ENCODE results near the gene ZBBX.
"Not testable (repeated sequence)": the region's sequence is repeated elsewhere in the genome, so short reads cannot be mapped to it uniquely, and the experiment has no call there.

The ZBBX gene, protein sequence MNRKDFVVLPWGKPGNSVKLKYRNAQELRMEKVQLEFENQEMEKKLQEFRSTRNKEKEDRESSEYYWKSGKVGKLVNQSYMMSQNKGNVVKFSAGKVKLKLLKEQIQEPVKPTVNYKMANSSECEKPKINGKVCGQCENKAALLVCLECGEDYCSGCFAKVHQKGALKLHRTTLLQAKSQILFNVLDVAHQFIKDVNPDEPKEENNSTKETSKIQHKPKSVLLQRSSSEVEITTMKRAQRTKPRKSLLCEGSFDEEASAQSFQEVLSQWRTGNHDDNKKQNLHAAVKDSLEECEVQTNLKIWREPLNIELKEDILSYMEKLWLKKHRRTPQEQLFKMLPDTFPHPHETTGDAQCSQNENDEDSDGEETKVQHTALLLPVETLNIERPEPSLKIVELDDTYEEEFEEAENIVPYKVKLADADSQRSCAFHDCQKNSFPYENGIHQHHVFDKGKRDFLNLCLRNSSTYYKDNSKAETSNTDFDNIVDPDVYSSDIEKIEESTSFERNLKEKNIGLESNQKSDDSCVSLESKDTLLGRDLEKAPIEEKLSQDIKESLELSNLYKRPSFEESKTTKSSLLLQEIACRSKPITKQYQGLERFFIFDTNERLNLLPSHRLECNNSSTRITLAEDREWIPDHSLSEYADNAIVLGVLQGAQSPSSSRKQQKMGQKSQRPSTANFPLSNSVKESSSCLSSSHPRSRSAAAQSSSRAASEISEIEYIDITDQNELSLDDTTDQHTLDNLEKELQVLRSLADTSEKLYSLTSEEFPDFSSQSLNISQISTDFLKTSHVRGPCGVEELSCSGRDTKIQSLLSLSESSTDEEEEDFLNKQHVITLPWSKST

DNA sequence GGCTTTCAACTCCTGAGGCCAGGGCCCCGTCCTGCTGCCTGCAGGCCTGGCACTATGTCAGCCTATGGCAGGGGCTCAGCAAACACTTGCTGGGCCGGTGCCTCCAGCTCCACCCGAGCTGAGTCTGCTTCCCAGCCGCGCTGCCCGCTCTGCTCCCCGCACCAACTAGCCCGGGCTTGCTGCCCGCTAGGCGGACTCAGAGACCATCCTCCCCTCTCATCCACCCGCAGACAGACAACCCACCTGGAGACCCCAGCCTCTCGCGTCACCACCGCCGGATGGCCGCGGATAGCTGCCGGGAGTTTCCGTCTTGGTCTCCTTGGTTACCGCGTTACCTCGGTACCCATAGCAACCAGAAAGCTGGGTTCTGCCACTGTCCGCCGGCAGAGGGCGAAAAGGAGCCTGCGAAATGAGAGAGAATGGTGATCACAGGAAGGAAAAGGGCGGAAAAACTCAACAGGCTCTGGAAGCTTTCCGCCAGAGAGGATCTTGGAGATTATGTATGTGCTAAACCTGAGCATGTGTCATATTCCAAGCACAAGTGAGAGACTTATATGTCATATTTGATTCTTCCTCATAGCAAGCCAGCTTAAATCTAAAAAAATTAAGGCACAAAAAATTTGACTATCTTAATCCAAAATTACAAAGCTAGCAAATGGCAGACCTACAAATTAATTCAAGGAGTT is at the start of gene ZBBX:
TSS of gene ZBBX (minus strand) at position 294 of the 686 bp plus-strand sequence. CDS start 7,396 bp downstream, outside the sequence.
- in situ Hi-C loops (cut with HindIII; ENCODE audit: low sequenced_read_pairs): no loop called here

DNA sequence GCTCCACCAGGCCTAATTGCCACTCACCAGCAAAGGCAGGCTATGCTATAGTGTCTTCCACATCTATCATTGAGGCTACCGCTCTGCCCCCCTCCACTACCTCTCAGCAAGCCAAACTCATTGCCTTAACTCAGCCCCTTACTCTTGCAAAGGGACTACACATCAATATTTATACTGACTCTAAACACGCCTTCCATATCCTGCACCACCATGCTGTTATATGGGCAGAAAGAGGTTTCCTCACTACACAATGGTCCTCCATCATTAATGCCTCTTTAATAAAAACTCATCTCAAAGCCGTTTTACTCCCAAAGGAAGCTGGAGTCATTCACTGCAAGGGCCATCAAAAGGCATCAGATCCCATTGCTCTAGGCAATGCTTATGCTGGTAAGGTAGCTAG is 46.9 kb upstream of the ZBBX start:
- in situ Hi-C loops (cut with HindIII; ENCODE audit: low sequenced_read_pairs): not testable (repeated sequence)

DNA sequence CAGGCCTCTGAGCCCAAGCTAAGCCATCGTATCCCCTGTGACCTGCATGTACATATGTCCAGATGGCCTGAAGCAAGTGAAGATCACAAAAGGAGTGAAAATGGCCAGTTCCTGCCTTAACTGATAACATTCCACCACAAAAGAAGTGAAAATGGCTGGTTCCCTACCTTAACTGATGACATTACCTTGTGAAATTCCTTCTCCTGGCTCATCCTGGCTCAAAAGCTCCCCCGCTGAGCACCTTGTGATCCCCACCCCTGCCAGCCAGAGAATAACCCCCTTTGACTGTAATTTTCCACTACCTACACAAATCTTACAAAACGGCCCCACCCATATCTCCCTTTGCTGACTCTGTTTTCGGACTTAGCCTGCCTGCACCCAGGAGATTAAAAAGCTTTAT is 42.3 kb upstream of the ZBBX start:
- in situ Hi-C loops (cut with HindIII; ENCODE audit: low sequenced_read_pairs): loop anchor here (25.0 kb wide), 1 partner anchor 440 kb away; no protein-coding TSS in a partner anchor

DNA sequence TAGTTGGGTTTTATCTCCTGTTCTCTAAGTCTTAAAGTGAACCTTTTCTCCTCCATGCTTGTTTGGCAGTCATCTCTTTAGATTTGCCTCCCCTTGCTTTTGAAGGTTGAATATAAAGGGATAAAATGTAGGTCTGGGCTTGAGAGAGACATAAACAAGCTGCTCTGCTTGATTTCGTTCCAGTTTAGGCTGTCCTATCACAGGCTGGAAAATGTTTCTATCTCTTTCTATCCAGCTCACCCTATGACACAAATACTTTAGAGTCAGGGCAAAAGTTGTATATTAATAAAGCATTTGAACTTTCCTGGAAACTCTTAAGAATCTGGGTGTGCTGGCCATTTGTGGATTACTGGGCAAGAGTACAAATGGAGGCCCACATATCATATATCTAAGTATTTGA is 29.5 kb upstream of the ZBBX start:
- in situ Hi-C loops (cut with HindIII; ENCODE audit: low sequenced_read_pairs): loop anchor here (25.0 kb wide), 1 partner anchor 453 kb away; no protein-coding TSS in a partner anchor

DNA sequence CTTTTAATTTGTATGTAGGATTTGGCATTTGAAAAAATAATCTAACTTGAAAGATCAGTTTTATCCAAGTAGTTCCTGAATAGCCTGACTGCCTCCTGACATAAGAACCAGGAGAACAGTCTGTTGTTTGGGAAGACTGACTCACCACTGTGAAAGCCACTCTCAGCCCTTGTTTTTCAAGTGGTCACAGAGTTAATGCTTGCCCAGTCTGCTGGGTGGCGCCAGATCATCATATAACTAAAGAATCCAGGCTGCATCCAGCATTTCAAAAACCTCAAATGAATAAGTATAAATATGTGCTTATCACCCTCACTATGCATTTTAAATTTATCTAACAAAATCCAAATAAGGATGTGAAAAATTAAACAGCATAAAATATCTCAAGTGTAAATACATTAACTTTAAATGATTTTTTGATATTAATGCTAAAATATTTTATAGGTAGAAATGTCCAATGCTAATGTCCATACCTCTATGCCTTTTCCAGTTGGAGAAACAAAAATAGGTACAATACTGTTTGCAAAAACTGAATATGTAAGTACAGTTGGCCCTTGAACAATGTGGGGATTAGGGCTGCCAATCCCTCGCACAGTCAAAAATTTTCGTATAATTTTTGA is 26.9 kb upstream of the ZBBX start:
- in situ Hi-C loops (cut with HindIII; ENCODE audit: low sequenced_read_pairs): loop anchor here (25.0 kb wide), 1 partner anchor 455 kb away; no protein-coding TSS in a partner anchor

DNA sequence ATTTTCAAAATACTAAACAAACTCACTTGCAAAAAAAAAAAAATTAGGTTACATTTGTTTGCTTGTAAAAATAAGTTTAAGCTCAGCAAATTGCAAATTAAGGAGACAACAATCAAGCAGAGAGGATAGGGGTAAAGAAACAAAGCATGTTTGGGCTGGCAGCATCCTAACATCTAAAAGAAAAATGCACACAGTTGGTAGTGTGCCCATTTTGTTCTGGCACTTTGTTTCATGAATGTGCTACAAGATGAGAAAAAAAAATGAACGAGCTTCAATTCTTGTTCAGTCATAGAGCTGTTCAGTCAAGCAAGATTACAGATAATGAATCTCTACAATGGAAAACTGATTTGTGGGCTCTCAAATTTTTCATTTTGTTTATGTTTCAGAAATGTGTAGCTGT is 17.7 kb upstream of the ZBBX start:
- in situ Hi-C loops (cut with HindIII; ENCODE audit: low sequenced_read_pairs): no loop called here

DNA sequence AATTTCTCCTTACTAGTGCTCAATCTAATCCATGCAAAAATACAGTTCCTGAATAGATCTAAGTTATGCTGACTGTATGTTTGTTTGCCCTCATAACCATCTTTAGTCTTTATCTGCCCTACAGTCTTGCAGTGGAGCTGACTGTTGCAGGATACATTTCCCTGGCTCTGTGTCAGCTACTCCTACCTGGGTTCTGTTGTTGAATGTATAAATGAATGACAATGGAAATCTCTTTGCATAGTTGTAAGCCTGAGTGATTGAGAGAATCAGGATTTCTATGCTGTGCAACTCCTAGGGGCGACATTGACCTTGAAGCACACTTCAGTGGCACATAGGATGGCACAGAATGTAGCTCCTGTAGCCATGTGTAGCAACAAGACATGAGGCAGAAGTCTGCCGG is 16.0 kb upstream of the ZBBX start:
- in situ Hi-C loops (cut with HindIII; ENCODE audit: low sequenced_read_pairs): no loop called here

DNA sequence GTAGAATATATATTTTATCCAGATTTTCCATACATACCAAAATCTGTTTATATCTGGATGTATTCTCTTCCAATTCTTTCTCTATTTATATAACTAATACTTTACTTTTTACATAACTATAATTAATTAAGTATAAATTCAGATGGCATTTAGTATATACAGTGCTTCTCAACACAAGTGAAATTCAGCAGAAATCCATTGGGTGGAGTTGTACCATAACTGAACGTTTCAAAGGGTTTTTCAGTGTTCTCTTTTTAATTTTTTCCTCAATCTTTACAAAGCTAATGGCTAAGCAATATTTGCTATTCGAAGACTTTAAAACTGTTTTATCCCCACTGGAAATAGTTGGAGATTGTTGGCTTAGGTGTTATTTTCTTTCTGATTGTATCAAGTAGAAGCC is 13.9 kb upstream of the ZBBX start:
- in situ Hi-C loops (cut with HindIII; ENCODE audit: low sequenced_read_pairs): no loop called here

DNA sequence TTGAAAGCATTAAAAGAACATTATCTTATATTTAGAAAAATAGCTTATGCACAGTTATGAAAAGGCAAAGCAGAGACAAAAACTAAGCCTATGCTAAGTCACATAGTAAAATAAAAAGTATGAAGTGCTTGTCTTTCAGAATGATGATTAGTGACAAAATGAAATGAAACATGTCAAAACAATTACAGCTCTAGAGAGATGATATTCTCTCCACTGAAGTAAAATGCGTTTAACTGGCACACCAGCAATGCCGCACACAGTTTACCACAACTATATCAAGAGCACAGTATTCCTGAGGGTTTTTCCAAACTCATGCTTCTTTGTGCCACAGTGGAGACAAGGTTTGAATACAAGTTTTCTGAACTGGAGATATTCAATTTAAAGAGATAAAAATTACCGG is 2.1 kb upstream of the ZBBX start:
- in situ Hi-C loops (cut with HindIII; ENCODE audit: low sequenced_read_pairs): no loop called here

DNA sequence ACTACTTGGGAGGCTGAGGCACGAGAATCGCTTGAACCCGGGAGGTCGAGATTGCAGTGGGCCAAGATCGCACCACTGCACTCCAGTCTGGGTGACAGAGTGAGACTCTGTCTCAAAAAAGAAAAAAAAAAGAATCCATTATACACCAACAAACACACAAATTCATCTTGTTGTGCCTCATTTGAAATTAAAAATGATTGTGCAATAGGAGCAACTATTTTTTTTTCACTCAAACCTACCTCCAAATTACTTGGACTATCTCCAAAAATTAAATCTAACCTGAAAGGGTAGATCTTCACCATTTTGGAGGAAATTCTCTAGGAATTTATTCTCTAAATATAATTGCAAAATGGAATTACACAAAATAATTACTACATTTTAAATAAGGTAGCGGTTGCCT is 4.6 kb downstream of the ZBBX start:
- in situ Hi-C loops (cut with HindIII; ENCODE audit: low sequenced_read_pairs): no loop called here

DNA sequence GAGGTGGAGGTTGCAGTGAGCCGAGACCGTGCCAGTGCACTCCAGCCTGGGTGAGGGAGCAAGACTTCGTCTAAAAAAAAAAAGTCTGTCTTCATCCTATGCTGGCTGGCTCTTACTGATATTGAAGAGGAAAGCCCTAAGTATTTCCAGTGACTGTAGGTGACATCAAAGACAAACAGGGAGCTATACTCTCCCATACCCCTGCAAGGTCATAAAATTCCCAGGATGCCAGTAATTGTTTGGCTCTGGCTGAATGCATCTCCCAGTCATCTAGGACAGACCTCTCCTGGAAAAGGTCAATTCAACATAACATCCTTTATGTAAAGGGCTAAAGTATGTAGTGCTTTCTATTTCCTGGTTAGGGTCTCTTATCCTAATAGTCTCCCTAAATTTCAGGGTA is 8.0 kb downstream of the ZBBX start:
- in situ Hi-C loops (cut with HindIII; ENCODE audit: low sequenced_read_pairs): no loop called here

DNA sequence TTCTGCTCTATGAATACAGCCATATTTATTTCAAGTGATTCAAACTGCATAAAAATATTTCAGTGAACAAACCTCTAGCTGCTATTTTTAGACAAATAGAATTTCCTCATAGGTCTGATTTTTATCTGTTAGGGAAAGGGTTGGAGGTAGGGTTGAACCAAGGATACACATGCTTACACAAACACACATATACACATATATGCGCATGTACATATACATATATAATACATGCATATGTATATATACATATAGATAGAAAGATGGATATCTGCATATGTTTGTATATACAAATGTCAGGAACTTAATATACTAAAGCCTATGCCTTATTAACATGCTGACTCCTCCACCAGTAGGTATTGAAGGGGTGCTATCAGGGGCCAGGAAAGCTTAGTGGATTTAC is 18.1 kb downstream of the ZBBX start:
- in situ Hi-C loops (cut with HindIII; ENCODE audit: low sequenced_read_pairs): no loop called here

DNA sequence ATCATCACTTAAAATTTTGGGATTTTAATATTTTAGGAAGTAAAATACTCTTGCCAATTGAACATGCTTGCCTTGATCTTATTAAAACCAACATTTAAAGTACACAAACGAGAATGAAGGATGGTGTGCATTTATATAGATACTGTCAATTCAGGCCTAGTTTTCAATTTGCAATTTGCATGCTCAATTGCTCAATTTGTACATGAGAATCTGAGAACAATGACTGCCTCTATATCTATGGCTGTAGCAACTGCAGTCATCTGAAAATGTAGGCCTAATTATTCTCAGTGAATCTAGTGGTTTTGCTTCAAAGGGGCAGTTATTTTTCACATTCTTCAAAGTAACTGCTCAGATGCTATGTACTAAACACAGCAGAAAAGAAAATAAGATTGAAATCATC is 18.8 kb downstream of the ZBBX start:
- in situ Hi-C loops (cut with HindIII; ENCODE audit: low sequenced_read_pairs): no loop called here

DNA sequence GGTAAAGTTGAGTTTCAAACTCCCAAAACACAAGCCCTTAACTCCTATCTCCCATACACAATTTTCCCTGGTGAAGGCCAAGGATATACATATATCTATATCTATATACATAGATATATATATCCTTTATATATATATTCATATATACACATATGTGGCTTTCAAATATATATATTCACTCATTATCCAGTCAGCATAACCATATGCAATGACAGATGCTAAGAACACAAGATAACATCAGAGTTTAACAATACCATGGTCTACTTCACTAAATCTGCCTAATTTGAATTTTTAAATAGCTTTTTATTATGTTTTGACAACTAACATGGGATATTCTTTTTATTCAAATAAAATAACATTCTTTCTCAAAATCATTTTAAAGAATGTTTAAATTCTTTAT is 24.7 kb downstream of the ZBBX start:
- in situ Hi-C loops (cut with HindIII; ENCODE audit: low sequenced_read_pairs): no loop called here

DNA sequence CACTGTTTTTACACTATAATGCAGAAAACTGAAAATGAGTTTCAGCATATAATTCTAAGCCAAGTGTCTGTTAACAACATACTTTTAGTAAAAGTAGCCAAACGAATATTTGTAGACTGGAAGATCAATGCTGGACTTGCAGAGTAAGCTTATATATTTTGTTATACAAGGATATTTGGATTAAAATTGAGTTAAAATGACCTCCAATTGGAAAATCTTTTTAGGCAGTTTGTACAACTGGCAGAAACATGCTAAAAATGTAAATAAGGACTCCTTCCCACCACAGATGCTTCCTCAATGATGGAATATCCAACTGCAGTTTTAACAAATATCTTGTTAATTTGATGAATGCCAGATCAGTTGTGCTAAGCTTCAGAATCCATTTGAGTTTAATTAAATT is 25.3 kb downstream of the ZBBX start:
- in situ Hi-C loops (cut with HindIII; ENCODE audit: low sequenced_read_pairs): no loop called here

DNA sequence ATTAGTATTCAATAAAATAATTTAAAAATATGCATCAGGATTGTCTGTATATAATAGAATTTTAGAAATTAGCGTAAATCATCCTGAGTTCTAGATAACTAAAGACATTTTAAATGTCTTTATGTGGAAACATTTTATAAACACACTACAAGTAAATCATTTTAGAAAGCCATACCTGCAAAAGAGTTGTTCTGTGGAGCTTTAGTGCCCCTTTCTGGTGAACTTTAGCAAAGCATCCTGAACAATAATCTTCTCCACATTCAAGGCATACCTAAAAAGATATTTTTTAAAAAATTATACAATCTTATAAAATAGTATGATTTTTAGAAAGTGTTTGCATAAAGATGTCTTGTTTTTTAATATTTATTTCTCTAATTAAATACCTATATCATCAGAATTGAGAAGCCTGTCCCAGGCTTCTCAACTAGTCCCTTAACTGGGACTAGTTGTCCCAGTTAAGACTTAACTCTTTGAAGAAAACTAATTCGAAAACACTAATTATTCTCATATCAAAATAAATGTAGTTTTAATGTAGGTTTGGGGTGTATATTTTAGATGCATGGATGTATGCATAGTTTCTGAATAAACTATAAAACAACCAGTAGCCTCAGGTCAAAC is 29.7 kb downstream of the ZBBX start:
- in situ Hi-C loops (cut with HindIII; ENCODE audit: low sequenced_read_pairs): no loop called here

DNA sequence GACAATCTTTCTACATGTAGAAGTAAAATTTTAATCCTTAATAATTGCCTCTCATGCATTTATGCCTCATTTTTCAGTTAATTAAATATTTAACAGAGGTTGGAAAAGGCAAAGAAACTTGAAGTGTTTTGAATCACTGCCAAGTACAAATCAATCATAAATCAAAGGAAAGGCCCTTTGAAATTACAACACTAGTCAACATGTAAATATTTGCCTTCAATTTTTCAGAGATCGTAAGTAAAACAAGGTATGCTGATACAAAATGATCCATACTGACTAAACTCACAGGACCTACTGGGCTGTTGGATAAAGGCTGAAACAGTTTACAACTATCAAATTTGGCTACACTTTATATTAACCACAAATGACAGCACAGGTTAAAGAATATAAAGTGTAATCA is 33.9 kb downstream of the ZBBX start:
- in situ Hi-C loops (cut with HindIII; ENCODE audit: low sequenced_read_pairs): no loop called here

DNA sequence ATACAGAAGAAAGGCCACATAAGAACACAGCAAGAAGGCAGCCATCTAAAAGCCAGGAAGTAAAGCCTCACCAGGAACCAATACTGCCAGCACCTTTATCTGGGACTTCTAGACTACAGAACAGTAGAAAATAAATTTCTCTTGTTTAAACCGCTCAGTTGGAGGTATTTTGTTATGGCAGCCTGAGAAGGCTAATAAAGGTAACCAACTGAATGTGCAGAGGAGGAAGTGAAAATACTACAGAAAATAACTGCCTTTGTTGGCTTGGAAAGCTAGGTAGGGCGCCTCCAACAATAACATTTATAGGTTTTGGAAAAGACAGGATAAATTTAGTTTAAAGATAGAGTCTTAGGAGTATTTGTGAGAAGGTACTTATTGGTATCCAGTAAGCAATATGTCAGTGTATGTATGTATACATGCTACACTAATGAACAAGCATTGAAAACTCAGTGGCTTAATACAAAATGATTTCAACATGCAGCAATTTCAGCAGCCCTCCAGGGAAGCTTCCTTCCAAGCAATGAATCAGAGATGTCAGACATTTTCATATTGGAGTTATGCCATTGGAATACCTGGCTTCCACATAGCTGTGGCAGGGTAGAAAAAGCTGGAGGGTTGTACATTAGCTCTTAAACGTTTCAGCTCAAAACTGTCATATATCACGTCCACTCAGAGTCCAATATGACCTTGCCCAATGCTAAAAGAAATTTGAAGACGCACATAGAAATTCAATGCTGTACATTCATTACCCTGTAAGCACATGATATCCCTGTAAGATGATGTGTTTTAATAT is 48.9 kb downstream of the ZBBX start:
- in situ Hi-C loops (cut with HindIII; ENCODE audit: low sequenced_read_pairs): no loop called here

DNA sequence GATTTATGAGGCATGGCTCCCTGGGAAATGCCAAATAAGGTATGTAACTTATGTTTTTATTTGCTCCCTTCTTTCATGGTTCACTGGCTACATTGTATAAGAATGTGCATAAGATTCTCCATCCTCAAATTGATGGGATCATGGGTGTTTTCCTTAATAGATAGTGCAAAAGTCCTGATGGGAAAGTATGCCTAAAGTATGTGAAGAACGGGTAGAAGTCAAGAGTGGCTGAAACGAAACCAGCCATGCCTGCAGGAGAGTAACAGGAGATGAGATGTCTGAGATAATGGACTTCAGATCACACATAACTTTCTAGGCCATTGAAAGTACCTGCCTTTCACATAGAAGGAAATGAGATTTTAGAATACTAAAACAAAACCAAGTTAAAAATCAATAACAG is 56.5 kb downstream of the ZBBX start:
- in situ Hi-C loops (cut with HindIII; ENCODE audit: low sequenced_read_pairs): no loop called here
